ENCODE results near the gene BMAL1. TPM values are rescaled to one million over a fixed set of nuclear protein-coding genes. Genes with fewer than 3 reads are reported as not detected.

BMAL1 gene
- total RNA-seq, 1 donor from 2014 or later: 21.1 TPM

DNA sequence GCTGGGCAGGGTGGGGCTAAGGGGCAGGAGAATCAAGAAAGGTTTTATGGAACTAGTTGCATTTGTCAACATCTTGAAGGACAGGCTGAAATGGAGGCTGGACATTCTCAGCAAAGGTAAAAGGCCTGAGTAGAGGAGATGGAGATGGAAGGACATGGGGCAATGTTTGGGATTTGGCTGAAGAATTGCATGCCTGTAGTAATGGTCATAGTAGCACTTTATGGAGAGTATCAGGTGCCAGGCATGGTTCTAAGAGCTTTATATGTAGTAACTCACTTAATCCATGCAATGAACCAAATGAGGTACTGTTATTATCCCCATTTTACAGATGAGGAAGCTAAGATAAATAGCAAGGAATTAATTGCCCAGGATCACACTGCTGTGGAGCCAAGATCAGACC lies 23.9 kb downstream of the BMAL1 start:
- Mint-ChIP-seq H3K27ac (no peak overlapping the region), H3K9me3 (no peaks in the 10 kb centered on the region), H3K27me3 (ENCODE audit: low read depth) (no peaks in the 10 kb centered on the region), H3K4me3 (ENCODE audit: low read depth) (no peak overlapping the region), H3K36me3 (ENCODE audit: low read depth) (peaks cover 9% of the 10 kb centered on the region), H3K4me1 (ENCODE audit: low read depth) (peaks cover 30% of the 10 kb centered on the region)
- no peak for DNase-seq (ENCODE audit: low spot score)
- intact Hi-C loops (cut with micrococcal nuclease): no loop called here

DNA sequence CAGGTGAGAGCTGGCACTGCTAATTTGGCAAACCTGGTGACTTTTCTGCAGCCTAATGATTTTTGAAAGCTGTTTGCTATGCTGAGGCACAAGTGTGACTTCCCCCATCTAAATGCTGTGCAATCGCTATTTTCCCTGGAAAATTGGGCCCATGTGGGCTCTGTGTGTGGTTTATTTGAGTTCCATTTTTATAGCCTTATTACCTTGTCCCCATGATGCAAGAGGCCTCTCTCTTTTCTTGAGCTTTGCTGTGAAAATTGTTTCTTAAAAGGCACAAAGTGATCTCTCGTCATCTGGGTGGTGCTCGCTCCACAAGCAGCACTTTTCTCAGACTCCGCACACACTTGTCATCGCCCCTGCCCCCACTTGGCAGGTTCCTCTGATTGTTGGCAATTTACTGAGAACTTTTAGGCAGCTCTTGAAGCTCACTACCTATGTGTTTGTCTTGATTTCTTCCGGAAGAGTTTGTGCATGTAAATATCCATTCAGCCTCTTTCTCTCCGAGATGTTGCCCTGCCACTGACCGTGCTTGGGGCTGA lies 24.9 kb downstream of the BMAL1 start:
- Mint-ChIP-seq H3K27me3 (ENCODE audit: low read depth) (no peaks in the 10 kb centered on the region), H3K36me3 (ENCODE audit: low read depth) (peaks cover 9% of the 10 kb centered on the region), H3K27ac (no peak overlapping the region), H3K9me3 (no peaks in the 10 kb centered on the region), H3K4me3 (ENCODE audit: low read depth) (no peak overlapping the region), H3K4me1 (ENCODE audit: low read depth) (peaks cover 24% of the 10 kb centered on the region)
- intact Hi-C loops (cut with micrococcal nuclease): no loop called here
- DNase-seq (ENCODE audit: low spot score): no peak

DNA sequence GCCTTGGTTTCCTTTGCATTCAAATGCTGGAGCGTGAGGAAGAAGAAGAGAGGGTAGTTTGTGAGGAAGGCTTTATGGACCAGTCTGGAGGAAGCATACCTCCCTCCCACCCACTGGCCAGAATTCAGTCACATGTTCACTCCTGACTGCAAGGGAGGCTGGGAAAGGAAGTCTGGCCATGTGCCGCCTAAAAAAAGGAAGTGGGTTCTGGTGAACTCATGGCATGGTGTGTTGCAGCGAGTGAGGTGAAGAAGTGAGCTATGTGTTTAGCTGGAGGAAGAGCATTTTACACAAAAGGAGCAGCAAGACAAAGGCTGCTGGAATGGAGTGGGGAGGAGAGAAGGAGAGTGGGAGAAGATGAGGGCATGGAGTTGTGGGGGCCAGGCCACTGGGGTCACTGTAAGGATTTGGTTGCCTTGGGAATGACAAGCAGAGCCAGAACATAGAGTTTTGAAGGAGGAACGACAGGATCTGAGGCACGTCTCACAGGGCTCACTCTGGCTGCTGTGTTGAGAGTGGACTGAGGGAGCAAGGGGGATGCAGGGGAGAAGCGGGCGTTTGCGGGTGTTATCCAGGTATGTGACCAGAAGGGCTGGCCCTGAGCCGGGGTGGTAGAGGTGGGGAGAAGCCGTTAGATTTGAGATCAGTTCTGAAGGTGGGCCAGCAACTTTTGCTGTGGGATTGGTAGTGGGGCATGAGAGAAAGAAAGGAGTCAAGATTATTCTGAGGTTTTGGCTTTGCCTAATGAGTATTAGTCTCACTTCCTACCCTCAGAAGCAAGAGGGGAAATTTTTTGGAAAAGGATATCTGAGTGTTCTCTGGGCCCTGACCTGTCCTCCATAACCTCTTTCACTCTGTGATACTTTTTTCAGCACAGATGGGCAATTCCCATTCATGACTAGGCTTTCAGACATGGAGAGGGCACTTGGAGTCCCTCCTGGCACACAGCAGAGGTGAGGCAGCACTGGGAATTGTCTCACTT lies 26.4 kb downstream of the BMAL1 start:
- Mint-ChIP-seq H3K4me3 (ENCODE audit: low read depth) (no peak overlapping the region), H3K36me3 (ENCODE audit: low read depth) (peaks cover 9% of the 10 kb centered on the region), H3K4me1 (ENCODE audit: low read depth) (peaks cover 16% of the 10 kb centered on the region), H3K27ac (peak overlapping the region; percentile 6), H3K27me3 (ENCODE audit: low read depth) (no peaks in the 10 kb centered on the region), H3K9me3 (no peaks in the 10 kb centered on the region)
- no peak for DNase-seq (ENCODE audit: low spot score)
- intact Hi-C loops (cut with micrococcal nuclease): no loop called here

DNA sequence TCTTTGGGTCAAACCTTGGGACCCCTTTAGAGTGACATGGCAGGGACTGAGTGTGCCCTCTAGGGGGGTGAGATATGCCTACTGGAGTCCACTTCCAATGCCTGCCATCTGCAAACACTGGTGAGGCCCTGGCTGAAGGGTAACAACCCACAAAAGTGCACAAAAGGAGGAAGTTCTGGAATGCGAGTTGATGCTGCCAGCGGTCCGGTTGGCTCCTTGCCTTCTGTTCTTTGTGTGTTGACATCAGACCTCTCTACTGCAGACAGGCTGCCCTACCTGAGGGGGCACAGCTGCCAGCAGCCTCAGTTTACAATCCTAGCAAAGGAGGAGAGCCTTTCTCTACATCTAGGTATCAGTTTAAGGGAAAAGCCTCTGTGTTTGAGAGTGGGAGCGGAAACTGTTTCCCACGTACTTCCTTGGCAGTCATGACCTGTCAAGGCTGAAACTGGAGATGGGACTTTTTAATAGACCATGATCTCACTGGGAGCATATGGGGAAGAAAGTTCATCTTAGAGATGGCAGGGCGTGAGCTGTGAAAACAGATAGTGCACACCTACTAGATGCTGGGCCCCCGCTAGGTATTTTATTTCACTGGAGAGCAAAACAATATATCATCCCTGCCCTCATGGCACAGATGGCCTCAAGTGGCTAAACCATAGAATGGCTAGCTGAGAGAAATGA lies 27.2 kb downstream of the BMAL1 start:
- DNase-seq (ENCODE audit: low spot score): no peak
- H3K4me3 Mint-ChIP-seq (ENCODE audit: low read depth): no peak overlapping the region
- intact Hi-C loops (cut with micrococcal nuclease): no loop called here
- peaks cover 16% of the 10 kb centered on the region for H3K4me1 Mint-ChIP-seq (ENCODE audit: low read depth)
- H3K36me3 Mint-ChIP-seq (ENCODE audit: low read depth): peaks cover 7% of the 10 kb centered on the region
- H3K27me3 Mint-ChIP-seq (ENCODE audit: low read depth): no peaks in the 10 kb centered on the region
- H3K9me3 Mint-ChIP-seq: no peaks in the 10 kb centered on the region
- H3K27ac Mint-ChIP-seq: no peak overlapping the region

DNA sequence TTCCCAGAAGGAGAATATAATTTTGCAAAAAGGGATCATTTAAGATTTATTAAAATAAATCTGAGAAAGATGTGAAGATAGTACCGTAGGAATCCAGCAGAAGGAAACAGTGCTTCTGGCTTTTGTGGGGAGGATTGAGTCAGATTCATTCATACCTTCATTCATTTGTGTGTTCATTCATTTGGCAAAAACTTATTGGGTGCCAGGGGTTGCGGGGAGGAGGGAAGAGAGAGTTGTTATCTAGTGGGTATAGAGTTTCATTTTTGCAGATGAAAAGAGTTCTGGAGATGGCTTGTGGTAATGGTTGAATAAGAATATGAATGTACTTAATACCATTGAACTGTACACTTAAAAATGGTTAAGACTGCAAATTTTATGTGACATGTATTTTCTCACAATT lies 31.1 kb downstream of the BMAL1 start:
- Mint-ChIP-seq H3K4me3 (ENCODE audit: low read depth) (no peak overlapping the region), H3K27me3 (ENCODE audit: low read depth) (no peaks in the 10 kb centered on the region), H3K27ac (no peak overlapping the region), H3K36me3 (ENCODE audit: low read depth) (peaks cover 27% of the 10 kb centered on the region), H3K4me1 (ENCODE audit: low read depth) (peaks cover 14% of the 10 kb centered on the region), H3K9me3 (no peaks in the 10 kb centered on the region)
- no peak for DNase-seq (ENCODE audit: low spot score)
- intact Hi-C loops (cut with micrococcal nuclease): loop anchor here (2.0 kb wide), 1 partner anchor 22 kb away; no protein-coding TSS in a partner anchor

DNA sequence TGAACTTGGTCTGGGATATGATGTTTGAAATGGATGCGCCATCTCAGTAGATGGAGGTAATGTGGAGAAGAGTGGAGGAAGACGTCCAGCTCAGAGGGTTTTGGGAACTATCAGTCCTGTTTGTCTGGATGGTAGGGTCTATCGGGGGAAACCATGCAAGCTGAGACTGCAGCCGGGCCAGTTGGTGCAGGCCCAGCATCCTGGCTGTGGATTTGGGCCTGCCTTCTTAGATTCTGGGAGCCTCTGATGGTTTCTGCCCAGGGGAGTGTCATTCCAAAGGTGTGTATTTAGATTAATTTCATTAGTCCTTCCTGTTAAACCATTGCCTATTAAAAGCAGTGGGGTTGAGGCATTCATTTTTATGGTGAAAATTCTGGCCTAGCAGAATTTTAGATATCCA lies 31.6 kb downstream of the BMAL1 start:
- Mint-ChIP-seq H3K9me3 (no peaks in the 10 kb centered on the region), H3K36me3 (ENCODE audit: low read depth) (peaks cover 24% of the 10 kb centered on the region), H3K27me3 (ENCODE audit: low read depth) (no peaks in the 10 kb centered on the region), H3K4me1 (ENCODE audit: low read depth) (peaks cover 10% of the 10 kb centered on the region), H3K4me3 (ENCODE audit: low read depth) (no peak overlapping the region), H3K27ac (no peak overlapping the region)
- intact Hi-C loops (cut with micrococcal nuclease): loop anchor here (2.0 kb wide), 1 partner anchor 22 kb away; no protein-coding TSS in a partner anchor
- DNase-seq (ENCODE audit: low spot score): no peak

DNA sequence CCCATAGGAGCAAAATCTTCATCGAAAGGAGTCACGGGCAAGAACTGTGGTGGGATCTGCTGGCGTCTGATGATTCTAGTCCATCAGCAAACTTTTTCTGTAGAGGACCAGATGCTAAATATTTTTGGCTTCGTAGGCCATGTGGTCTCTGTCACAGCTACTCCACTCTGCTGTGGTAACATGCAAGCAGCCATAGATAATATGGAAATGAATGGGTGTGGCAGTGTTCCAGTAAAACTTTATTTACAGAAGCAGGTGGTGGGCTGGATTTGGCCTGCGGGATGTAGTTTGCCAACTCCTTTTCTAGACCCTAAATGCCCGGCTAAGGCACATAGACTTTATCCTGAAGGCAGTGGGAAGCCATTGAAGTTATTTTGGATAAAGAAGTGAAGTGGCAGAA lies 32.9 kb downstream of the BMAL1 start:
- Mint-ChIP-seq H3K4me1 (ENCODE audit: low read depth) (peaks cover 9% of the 10 kb centered on the region), H3K36me3 (ENCODE audit: low read depth) (peaks cover 24% of the 10 kb centered on the region), H3K27me3 (ENCODE audit: low read depth) (no peaks in the 10 kb centered on the region), H3K9me3 (no peaks in the 10 kb centered on the region), H3K4me3 (ENCODE audit: low read depth) (no peak overlapping the region), H3K27ac (no peak overlapping the region)
- intact Hi-C loops (cut with micrococcal nuclease): no loop called here
- DNase-seq (ENCODE audit: low spot score): no peak

DNA sequence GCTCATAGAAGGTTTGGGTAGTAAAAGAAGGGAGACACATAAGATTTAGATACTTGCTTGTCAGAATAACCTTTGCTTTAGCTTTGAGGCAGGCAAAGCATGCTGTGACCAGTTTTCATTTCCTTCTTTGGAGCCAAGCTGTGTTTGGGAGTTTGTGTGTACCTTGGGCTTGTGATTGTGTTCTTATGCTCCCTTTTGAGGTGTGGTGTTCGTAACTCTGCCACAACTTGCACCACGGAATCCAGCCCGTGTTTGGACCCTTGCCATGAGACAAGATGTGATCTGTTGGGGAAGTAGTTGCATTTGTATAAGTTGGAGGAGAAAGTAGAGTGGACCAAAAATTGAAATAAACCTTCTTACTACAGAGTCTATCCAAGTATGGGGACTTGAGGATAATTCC lies 34.0 kb downstream of the BMAL1 start:
- Mint-ChIP-seq H3K4me1 (ENCODE audit: low read depth) (peaks cover 8% of the 10 kb centered on the region), H3K4me3 (ENCODE audit: low read depth) (no peak overlapping the region), H3K27me3 (ENCODE audit: low read depth) (no peaks in the 10 kb centered on the region), H3K36me3 (ENCODE audit: low read depth) (peaks cover 24% of the 10 kb centered on the region), H3K9me3 (no peaks in the 10 kb centered on the region), H3K27ac (no peak overlapping the region)
- intact Hi-C loops (cut with micrococcal nuclease): no loop called here
- DNase-seq (ENCODE audit: low spot score): no peak

DNA sequence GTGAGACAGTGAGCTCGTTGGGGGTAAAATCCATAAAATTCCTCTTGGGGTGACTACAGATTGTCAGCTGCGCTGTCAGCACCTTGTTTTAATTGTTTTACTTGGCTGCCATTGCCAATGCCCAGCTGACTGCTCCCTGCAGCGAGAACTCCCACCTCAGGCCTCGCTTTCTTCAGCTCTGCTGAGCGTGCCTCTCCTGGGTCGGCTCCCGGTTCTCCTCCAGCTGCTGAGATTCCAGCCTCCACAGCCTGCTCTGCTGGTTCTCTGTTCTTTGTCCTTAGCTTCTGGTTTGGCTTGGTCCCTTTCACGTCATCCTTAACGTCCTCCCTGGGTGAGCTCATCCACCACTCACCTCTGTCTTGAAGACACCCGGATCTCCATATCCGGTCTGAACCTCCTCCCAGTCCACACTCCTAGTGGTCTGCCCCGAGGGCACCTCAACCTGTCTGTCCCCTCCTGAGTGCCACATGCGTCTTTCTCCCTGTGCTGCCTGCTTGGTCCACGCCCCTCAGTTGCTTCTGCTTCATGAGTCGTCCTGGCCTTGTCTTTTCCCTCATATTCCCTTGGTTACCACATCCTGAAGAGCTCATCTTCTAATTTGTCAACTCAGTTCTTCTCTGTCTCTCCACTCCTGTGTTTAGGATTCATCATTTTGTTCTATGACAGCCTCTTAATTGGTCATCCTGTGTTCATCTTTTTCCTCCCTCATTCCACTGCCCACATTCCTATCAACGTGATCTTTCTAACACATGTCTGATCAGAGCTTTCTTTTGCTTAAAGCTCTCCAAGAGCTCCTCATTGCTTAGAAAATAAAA lies 35.6 kb downstream of the BMAL1 start:
- no peak for DNase-seq (ENCODE audit: low spot score)
- intact Hi-C loops (cut with micrococcal nuclease): no loop called here
- no peak overlapping the region for H3K4me3 Mint-ChIP-seq (ENCODE audit: low read depth)
- no peaks in the 10 kb centered on the region for H3K9me3 Mint-ChIP-seq
- no peaks in the 10 kb centered on the region for H3K27me3 Mint-ChIP-seq (ENCODE audit: low read depth)
- H3K27ac Mint-ChIP-seq: no peak overlapping the region
- H3K36me3 Mint-ChIP-seq (ENCODE audit: low read depth): peaks cover 24% of the 10 kb centered on the region
- H3K4me1 Mint-ChIP-seq (ENCODE audit: low read depth): peaks cover 14% of the 10 kb centered on the region

DNA sequence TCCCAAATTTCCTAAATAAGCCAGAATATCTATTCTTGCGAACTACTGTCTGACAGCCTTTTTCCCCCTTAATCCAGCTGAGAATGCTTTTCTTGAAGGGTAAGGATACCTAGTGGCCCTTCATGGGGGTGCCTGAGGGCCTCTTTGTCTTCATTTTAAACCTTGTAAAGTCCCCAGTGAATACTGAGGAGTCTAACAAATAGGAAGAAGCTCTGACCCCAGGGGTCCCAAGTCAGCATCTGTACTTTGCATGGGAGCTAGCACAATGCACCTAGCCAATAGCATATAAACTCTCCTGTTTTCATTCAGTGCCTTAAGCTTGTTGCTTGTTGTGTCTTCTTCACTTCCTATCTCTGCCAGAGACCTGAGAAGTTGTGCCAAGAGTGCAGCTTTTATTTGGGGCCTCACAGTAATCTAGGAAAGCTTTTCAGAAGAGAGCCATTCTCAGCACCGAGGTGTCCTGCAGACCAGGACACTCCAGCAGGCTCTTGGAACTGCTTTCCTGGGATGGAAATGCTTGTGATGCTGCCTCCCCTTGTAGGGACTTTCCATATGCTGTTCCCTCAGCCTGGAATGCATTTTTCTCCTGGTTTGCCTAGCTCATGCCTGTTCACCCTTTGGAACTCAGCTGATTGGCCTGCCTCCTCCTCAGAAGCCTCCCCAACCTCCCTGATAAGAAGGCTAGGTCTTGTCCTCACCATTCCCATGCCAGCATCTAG lies 37.2 kb downstream of the BMAL1 start:
- Mint-ChIP-seq H3K4me1 (ENCODE audit: low read depth) (peaks cover 22% of the 10 kb centered on the region), H3K36me3 (ENCODE audit: low read depth) (peaks cover 24% of the 10 kb centered on the region), H3K4me3 (ENCODE audit: low read depth) (no peak overlapping the region), H3K27me3 (ENCODE audit: low read depth) (no peaks in the 10 kb centered on the region), H3K27ac (no peak overlapping the region), H3K9me3 (no peaks in the 10 kb centered on the region)
- intact Hi-C loops (cut with micrococcal nuclease): no loop called here
- no peak for DNase-seq (ENCODE audit: low spot score)

DNA sequence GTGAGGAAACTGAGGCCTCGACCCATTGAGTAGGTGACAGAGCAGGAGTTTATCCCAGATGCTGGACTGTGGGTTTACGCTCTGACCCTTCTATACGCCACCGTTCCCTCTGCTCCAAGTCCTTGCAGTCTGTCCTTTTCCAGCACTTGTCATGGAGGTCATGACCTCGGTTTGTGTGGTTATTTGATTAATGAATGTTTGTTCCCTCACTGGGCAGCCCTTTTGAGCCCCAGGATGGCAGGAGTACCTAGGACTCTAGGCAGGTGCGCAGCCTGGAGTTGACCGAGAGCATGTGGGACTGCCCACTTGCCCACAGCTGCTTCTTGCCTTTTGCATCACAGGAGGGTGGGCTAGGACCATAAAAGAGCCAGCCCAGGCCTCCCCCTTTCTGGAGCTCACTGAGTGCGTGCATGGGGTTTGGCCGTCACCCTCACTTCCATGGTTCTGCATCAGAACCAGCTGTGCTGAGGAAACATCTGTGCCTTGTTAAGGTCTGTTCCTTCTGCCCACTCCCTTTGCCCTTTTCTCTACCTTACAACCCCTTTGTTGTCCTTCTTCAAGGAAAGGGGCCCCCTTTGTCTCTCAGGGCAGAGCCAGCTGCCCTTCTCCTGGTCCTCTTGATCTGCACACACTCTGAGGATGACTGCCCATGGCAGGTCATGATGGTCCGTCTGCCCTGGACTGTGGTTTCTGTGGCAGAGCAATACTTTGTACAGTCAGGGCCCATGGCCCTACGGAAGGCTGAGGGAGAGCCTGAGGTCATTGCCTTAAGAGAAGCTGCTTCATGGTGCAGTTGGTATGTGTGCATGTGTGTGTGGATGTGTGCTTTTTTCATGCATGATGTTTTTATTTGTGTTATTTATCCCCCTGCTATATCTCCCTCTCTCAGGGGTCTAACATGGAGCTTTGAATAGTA lies 38.2 kb downstream of the BMAL1 start:
- H3K4me3 Mint-ChIP-seq (ENCODE audit: low read depth): no peak overlapping the region
- no peak overlapping the region for H3K27ac Mint-ChIP-seq
- H3K36me3 Mint-ChIP-seq (ENCODE audit: low read depth): peaks cover 16% of the 10 kb centered on the region
- H3K4me1 Mint-ChIP-seq (ENCODE audit: low read depth): peaks cover 27% of the 10 kb centered on the region
- no peaks in the 10 kb centered on the region for H3K9me3 Mint-ChIP-seq
- DNase-seq (ENCODE audit: low spot score): no peak
- H3K27me3 Mint-ChIP-seq (ENCODE audit: low read depth): no peaks in the 10 kb centered on the region
- intact Hi-C loops (cut with micrococcal nuclease): no loop called here

Data from activated T-helper 2 cell treated with anti-CD3 and anti-CD28 coated beads, Interferon-gamma antibody, Interleukin-2, Interleukin-4, amounts not matched to agents 10 μg/mL and 5 μg/mL and 100 μg/mL, durations not matched to agents 14 hours and 24 hours and 36 hours (primary cell).